Endothelial cell of umbilical vein (primary cell): ENCODE data around the gene SYCP1.

Experiments used
- CTCF ChIP-seq, 2 donors: IDR thresholded peaks; 1 replicate in 1 of 2; 2 replicates in 1 of 2; pipeline ENCODE4 v1.5.1; 2011; ENCODE audit warnings: low read length in 2 of 2, mild to moderate bottlenecking in 2 of 2, moderate library complexity in 2 of 2, control low read depth in 1 of 2, inconsistent platforms in 1 of 2, low read depth in 1 of 2; ENCODE audit not compliant: insufficient read depth in 1 of 2; ENCODE audit errors: extremely low read depth in 1 of 2
- POLR2A ChIP-seq: IDR thresholded peaks from 2 replicates; pipeline ENCODE4 v1.6.1; 2012; ENCODE audit warnings: low read depth, mild to moderate bottlenecking, control low read depth, low read length
- POLR2AphosphoS5 ChIP-seq: IDR thresholded peaks from 2 replicates; pipeline ENCODE4 v1.6.1; 2012; ENCODE audit warnings: low read depth, mild to moderate bottlenecking, control low read depth, low read length, moderate library complexity; ENCODE audit not compliant: insufficient read depth

DNA sequence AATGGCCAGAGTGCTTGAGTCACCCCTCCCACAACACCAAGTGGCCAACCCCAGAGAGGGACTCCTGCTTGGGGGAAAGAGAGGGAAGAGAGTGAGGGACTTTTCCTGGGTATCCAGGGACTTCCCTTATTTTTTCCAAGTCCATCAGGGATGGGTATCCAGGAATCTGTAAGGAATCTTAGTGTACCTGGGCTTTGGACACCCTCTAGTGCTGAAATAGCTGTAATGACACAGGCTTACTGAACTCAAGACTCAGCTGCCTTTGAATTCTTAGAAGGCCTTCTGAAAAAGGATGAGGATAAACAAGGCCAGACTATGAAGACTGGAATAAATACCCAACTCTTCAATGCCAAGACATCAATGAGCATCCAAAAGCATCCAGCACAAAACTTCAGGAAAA lies 187.0 kb downstream of the SYCP1 start:
- TF ChIP-seq CTCF (IDR thresholded peaks at IDR 0.05; ENCODE audit: extremely low read depth in 1 of 2, insufficient read depth in 1 of 2, low read depth in 1 of 2, low read length in 2 of 2) (peak in 1 of 2 donors; percentile 3), POLR2A (no peak), POLR2AphosphoS5 (no peak)
